PC-3 (cell line): Measurements from ENCODE around the gene PNMA1. TPM values are rescaled to one million over a fixed set of nuclear protein-coding genes. Genes with fewer than 3 reads are reported as not detected.

Experiments
- ATAC-seq: fragments of 200-7000 bp; cut with Tn5 transposase; 2 replicates; pipeline ENCODE4 v1.9.1; 2020; ENCODE audit warnings: mild to moderate bottlenecking, moderate library complexity
- BruUV-seq: library from RNA; stranded (reverse); fragments of 400-500 nt; replicated peaks from 2 replicates; lab custom pipeline; 2021; lab: Mats Ljungman, UMichigan
- CTCF ChIA-PET: fragments of 300-600 bp; sonication (Branson Sonifier 250); formaldehyde crosslinking; loops from one replicate; lab custom pipeline; 2022; ENCODE audit warnings: antibody characterized with exemption; lab: Charles Lee
- POLR2A ChIA-PET: fragments of 300-600 bp; sonication (Branson Sonifier 250); formaldehyde crosslinking; loops from one replicate; lab custom pipeline; 2022; ENCODE audit warnings: antibody characterized with exemption; ENCODE audit not compliant: unreplicated experiment; lab: Charles Lee
- DNase-seq: peaks from one replicate; pipeline ENCODE4 v3.0.0-alpha.2; 2015
- H2AFZ ChIP-seq: fragments of 300-600 bp; sonication (generic); 2 replicates; pipeline ENCODE4 v1.6.0; 2016; ENCODE audit warnings: antibody characterized with exemption, low read length
- H3F3A ChIP-seq: fragments of 300-600 bp; sonication (generic); one replicate; pipeline ENCODE4 v1.6.0; 2017; ENCODE audit warnings: antibody characterized with exemption, low read length, control low read depth, mild to moderate bottlenecking; ENCODE audit not compliant: unreplicated experiment
- H3K27ac ChIP-seq: fragments of 300-600 bp; sonication (generic); 2 replicates; pipeline ENCODE4 v1.5.1; 2016; ENCODE audit warnings: mild to moderate bottlenecking, low read length
- H3K27me3 ChIP-seq: fragments of 300-600 bp; sonication (generic); 2 replicates; pipeline ENCODE4 v1.6.1; 2016; ENCODE audit warnings: low read length, mixed read lengths
- H3K36me3 ChIP-seq: fragments of 300-600 bp; sonication (generic); 2 replicates; pipeline ENCODE4 v1.6.1; 2016; ENCODE audit warnings: low read depth, mixed run types, low read length, mixed read lengths
- H3K4me1 ChIP-seq: fragments of 300-600 bp; sonication (generic); 2 replicates; pipeline ENCODE4 v1.5.1; 2016; ENCODE audit warnings: low read length; ENCODE audit not compliant: insufficient read depth
- H3K4me2 ChIP-seq: fragments of 300-600 bp; sonication (generic); 2 replicates; pipeline ENCODE4 v1.6.0; 2016; ENCODE audit warnings: low read length
- H3K4me3 ChIP-seq: fragments of 300-600 bp; sonication (generic); 2 replicates; pipeline ENCODE4 v1.5.1; 2016; ENCODE audit warnings: mild to moderate bottlenecking, low read length, mixed read lengths
- H3K79me2 ChIP-seq: fragments of 300-600 bp; sonication (generic); 2 replicates; pipeline ENCODE4 v1.6.1; 2017; ENCODE audit warnings: low read length, mixed read lengths
- H3K9ac ChIP-seq: fragments of 300-600 bp; sonication (generic); 2 replicates; pipeline ENCODE4 v1.6.0; 2016; ENCODE audit warnings: mild to moderate bottlenecking, low read length
- H3K9me2 ChIP-seq: fragments of 300-600 bp; sonication (generic); replicated peaks from 2 replicates; pipeline ENCODE4 v1.6.1; 2016; ENCODE audit warnings: mixed run types, low read length, mixed read lengths
- H3K9me3 ChIP-seq: fragments of 300-600 bp; sonication (generic); 2 replicates; pipeline ENCODE4 v1.6.1; 2016; ENCODE audit warnings: low read length, mixed read lengths
- H4K20me1 ChIP-seq: fragments of 300-600 bp; sonication (generic); 2 replicates; pipeline ENCODE4 v1.6.1; 2016; ENCODE audit warnings: low read length, mixed read lengths
- EZH2 ChIP-seq: fragments of 300-600 bp; sonication (generic); IDR thresholded peaks from one replicate; pipeline ENCODE4 v1.6.1; 2017; ENCODE audit warnings: antibody characterized with exemption, mild to moderate bottlenecking, low read length; ENCODE audit not compliant: unreplicated experiment
- EZH2phosphoT487 ChIP-seq: fragments of 300-600 bp; sonication (generic); IDR thresholded peaks from 2 replicates; pipeline ENCODE4 v1.6.1; 2018; ENCODE audit warnings: mild to moderate bottlenecking, antibody characterized with exemption, low read length, borderline replicate concordance
- intact Hi-C: fragments of 100-400 bp; cut with micrococcal nuclease; formaldehyde crosslinking; loops from 2 replicates; pipeline ENCODE4 v1.9.0; 2023
- total RNA-seq: library from RNA; depleted of rRNA; stranded (reverse); fragments of >200 nt; gene quantifications from 2 replicates; pipeline ENCODE4 v1.2.3, GENCODE V29; 2014
- TF ChIP-seq, protein P1 (sequence below): fragments of 300-600 bp; sonication (generic); conservative IDR thresholded peaks from 2 replicates; pipeline ENCODE4 v1.5.1; 2017; ENCODE audit warnings: antibody characterized with exemption, low read depth, mild to moderate bottlenecking, low read length

Gene PNMA1
- total RNA-seq, 1 experiment from 2014 or later, result 30.8 TPM

DNA sequence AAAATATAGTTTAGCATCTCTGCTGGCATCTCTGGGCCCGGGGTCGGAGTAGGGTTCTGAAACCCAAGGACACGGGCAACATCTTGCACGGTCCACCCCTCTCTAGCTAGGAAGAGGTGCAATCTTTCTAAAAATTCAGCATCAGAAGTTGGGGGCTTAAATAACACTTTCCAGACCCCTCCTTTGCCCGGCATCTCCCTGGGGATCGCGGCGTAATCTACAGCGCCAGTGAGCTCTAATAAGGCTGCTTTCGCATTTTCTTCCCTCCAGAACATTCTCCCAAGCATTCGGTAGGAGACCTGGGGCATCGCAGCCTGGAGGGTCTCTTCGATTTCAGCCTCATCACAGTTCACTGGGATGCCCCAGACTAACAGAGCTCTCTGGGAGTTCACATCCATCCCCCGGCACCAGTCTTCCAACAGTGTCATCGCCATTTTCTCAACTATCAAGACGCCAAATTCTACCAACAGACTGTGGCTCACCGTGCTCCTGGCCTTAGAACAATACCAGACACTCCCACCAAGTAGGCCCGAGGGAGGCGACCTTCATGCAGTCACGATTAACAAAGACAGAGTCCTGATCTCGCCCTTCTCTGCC, 880 bp downstream of the PNMA1 start:
- intact Hi-C loops, result loop anchor here (5.0 kb wide), 2 partner anchors 51 to 81 kb away; no protein-coding TSS in a partner anchor
- peak overlapping the region; percentile 90 for H3K4me2 ChIP-seq
- H3K9me2 ChIP-seq, result no peaks in the 10 kb centered on the region
- H3K79me2 ChIP-seq, result peaks cover 44% of the 10 kb centered on the region
- peaks cover 14% of the 10 kb centered on the region for H3K4me1 ChIP-seq
- peak overlapping the region; percentile 99 for H3K4me3 ChIP-seq
- TF ChIP-seq EZH2phosphoT487, result no peak
- no peak for TF ChIP-seq EZH2
- TF ChIP-seq, protein P1, sequence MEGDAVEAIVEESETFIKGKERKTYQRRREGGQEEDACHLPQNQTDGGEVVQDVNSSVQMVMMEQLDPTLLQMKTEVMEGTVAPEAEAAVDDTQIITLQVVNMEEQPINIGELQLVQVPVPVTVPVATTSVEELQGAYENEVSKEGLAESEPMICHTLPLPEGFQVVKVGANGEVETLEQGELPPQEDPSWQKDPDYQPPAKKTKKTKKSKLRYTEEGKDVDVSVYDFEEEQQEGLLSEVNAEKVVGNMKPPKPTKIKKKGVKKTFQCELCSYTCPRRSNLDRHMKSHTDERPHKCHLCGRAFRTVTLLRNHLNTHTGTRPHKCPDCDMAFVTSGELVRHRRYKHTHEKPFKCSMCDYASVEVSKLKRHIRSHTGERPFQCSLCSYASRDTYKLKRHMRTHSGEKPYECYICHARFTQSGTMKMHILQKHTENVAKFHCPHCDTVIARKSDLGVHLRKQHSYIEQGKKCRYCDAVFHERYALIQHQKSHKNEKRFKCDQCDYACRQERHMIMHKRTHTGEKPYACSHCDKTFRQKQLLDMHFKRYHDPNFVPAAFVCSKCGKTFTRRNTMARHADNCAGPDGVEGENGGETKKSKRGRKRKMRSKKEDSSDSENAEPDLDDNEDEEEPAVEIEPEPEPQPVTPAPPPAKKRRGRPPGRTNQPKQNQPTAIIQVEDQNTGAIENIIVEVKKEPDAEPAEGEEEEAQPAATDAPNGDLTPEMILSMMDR, result no peak
- H3K27me3 ChIP-seq, result no peaks in the 10 kb centered on the region
- H3K36me3 ChIP-seq, result peaks cover 2% of the 10 kb centered on the region; the same call in 1 of the 2 replicates
- H3K27ac ChIP-seq, result peak overlapping the region; percentile 78
- POLR2A ChIA-PET, result interaction anchor here (0.6 kb wide), 1 partner anchor 121 kb away, joined by 7 read pairs; no protein-coding TSS in a partner anchor
- H3K9ac ChIP-seq, result peak overlapping the region; percentile 96
- H2AFZ ChIP-seq, result peak overlapping the region; percentile 74
- TSS peak; percentile 72 for BruUV-seq
- H3K9me3 ChIP-seq, result no peaks in the 10 kb centered on the region
- DNase-seq (no peak), ATAC-seq (no peak)
- CTCF ChIA-PET, result no interaction called here
- peaks cover 16% of the 10 kb centered on the region for H4K20me1 ChIP-seq
- H3F3A ChIP-seq, result peaks cover 5% of the 10 kb centered on the region

DNA sequence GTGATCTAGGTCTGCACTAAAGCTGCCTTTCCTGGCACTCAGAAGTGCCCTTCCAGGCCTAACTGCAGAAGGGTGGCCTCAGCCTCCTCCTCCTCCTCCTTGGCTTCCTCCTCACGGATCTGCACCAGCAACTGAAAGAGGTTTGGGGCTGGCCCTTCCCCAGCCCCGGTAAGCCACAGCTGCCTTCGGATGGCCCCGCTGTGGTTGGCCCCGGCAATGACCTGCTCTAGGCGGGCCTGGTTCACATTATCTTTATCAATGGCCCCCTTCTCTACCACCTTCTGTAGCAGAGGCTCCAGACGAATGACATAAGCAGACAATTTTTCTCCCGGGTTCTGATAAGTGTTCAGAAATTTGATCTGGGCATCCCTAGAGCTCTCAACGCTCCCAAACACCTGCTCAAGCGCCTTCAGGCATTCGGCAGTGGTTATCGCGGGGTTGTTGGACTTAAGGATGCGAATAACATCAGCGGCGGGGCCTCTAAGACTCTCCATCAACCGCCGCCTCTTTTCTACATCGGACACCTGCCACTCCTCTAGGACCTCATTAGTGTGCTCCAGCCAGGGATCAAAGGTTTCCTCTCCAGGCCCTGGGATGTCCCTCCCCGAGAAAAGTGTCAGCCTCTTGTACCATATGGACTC, 1.5 kb downstream of the PNMA1 start:
- no peaks in the 10 kb centered on the region for H3K9me2 ChIP-seq
- peaks cover 16% of the 10 kb centered on the region for H4K20me1 ChIP-seq
- no peaks in the 10 kb centered on the region for H3K9me3 ChIP-seq
- peak; percentile 33 for DNase-seq
- peak; percentile 3; the same call in 1 of the 2 replicates for ATAC-seq
- ChIA-PET POLR2A (no interaction called here), CTCF (interaction anchor here (1.5 kb wide), 1 partner anchor 11 kb away, joined by 4 read pairs; no protein-coding TSS in a partner anchor)
- H3K79me2 ChIP-seq, result peaks cover 44% of the 10 kb centered on the region
- BruUV-seq, result TSS peak; percentile 98
- H3K4me1 ChIP-seq, result peaks cover 14% of the 10 kb centered on the region
- H3K27me3 ChIP-seq, result no peaks in the 10 kb centered on the region
- peak overlapping the region; percentile 78 for H3K27ac ChIP-seq
- no peak for TF ChIP-seq EZH2
- TF ChIP-seq EZH2phosphoT487, result no peak
- TF ChIP-seq, protein P1, result no peak
- H3K9ac ChIP-seq, result peak overlapping the region; percentile 96
- H3F3A ChIP-seq, result peaks cover 5% of the 10 kb centered on the region
- peak overlapping the region; percentile 90 for H3K4me2 ChIP-seq
- peak overlapping the region; percentile 99 for H3K4me3 ChIP-seq
- 0 out of 2 replicates have a peak, but pooled peaks cover 2% of the 10 kb centered on the region for H3K36me3 ChIP-seq
- intact Hi-C loops, result loop anchor here (1.0 to 5.0 kb wide), 3 partner anchors 16 to 80 kb away; no protein-coding TSS in a partner anchor
- H2AFZ ChIP-seq, result no peak overlapping the region
